Endothelial cell of umbilical vein (primary cell): ENCODE results near the gene LRP5. TPM values are rescaled to one million over a fixed set of nuclear protein-coding genes. Genes with fewer than 3 reads are reported as not detected.

Experiments
- BruUV-seq: library from RNA; stranded (reverse); fragments of 400-500 nt; replicated peaks from 2 replicates; lab custom pipeline; 2021; lab: Mats Ljungman, UMichigan
- CTCF ChIA-PET: fragments of 300-600, 350-600 bp; sonication (Branson Sonifier 250); formaldehyde crosslinking; loops from one replicate; lab custom pipeline; 2021; ENCODE audit warnings: antibody characterized with exemption, inconsistent platforms; lab: Charles Lee
- POLR2A ChIA-PET: fragments of 300-600, 350-600 bp; sonication (Branson Sonifier 250); formaldehyde crosslinking; loops from one replicate; lab custom pipeline; 2021; ENCODE audit warnings: antibody characterized with exemption, inconsistent platforms; lab: Charles Lee
- DNase-seq: peaks from one replicate; pipeline ENCODE4 v3.0.0-alpha.2; 2011; ENCODE audit warnings: low read depth, low spot score
- FAIRE-seq: peaks from 2 replicates; lab custom pipeline; 2011; peaks lifted over from hg19 to GRCh38; lab: Jason Lieb, UNC
- H2AFZ ChIP-seq: 2 replicates; pipeline ENCODE4 v1.6.0; 2012; ENCODE audit warnings: low read depth, low read length, control low read depth, inconsistent platforms
- H3K27ac ChIP-seq: 2 replicates; pipeline ENCODE4 v1.5.1; 2011; ENCODE audit warnings: low read depth, mild to moderate bottlenecking, control low read depth, low read length, moderate library complexity; ENCODE audit not compliant: insufficient read depth
- H3K27me3 ChIP-seq, 2 experiments: 2 replicates each; pipeline versions ENCODE4 v1.6.0 to v1.6.1; 2011; ENCODE audit warnings: low read length in 2 of 2, mixed read lengths in 1 of 2; ENCODE audit not compliant: control insufficient read depth in 2 of 2, insufficient read depth in 2 of 2
- H3K36me3 ChIP-seq, 2 experiments: 2 replicates in 1 of 2; 3 replicates in 1 of 2; pipeline ENCODE4 v1.5.1; 2011; ENCODE audit warnings: low read length in 2 of 2, mild to moderate bottlenecking in 1 of 2, moderate library complexity in 1 of 2; ENCODE audit not compliant: control insufficient read depth in 2 of 2, insufficient read depth in 2 of 2; ENCODE audit errors: extremely low read depth in 1 of 2
- H3K4me1 ChIP-seq: 3 replicates; pipeline ENCODE4 v1.5.1; 2011; ENCODE audit warnings: mild to moderate bottlenecking, low read length; ENCODE audit not compliant: control insufficient read depth, insufficient read depth; ENCODE audit errors: extremely low read depth
- H3K4me2 ChIP-seq: 2 replicates; pipeline ENCODE4 v1.6.1; 2011; ENCODE audit warnings: low read length, control low read depth, mixed read lengths; ENCODE audit not compliant: insufficient read depth
- H3K4me3 ChIP-seq, 3 experiments: fragments of 200-600 bp in 1 of 3; sonication (generic), shearing (Covaris generic) in 1 of 3; replicated peaks in 1 of 3; 2 replicates each; pipeline ENCODE4 v1.5.1; 2011 to 2016; ENCODE audit warnings: control low read depth in 3 of 3, low read length in 3 of 3, mild to moderate bottlenecking in 2 of 3, inconsistent platforms in 1 of 3, low read depth in 1 of 3, moderate library complexity in 1 of 3; ENCODE audit not compliant: insufficient read depth in 1 of 3
- H3K79me2 ChIP-seq: 2 replicates; pipeline ENCODE4 v1.6.0; 2012; ENCODE audit warnings: low read length, inconsistent platforms; ENCODE audit not compliant: control insufficient read depth, insufficient read depth
- H3K9ac ChIP-seq: replicated peaks from 2 replicates; pipeline ENCODE3; 2011; ENCODE audit warnings: low read length, control low read depth; ENCODE audit not compliant: insufficient read depth; ENCODE audit errors: extremely low read depth
- H3K9me1 ChIP-seq: replicated peaks from 3 replicates; pipeline ENCODE4 v1.6.0; 2011; ENCODE audit warnings: mild to moderate bottlenecking, low read length; ENCODE audit not compliant: control insufficient read depth, insufficient read depth; ENCODE audit errors: extremely low read depth
- H3K9me3 ChIP-seq: replicated peaks from 2 replicates; pipeline ENCODE4 v1.5.1; 2012; ENCODE audit warnings: low read length, inconsistent platforms; ENCODE audit not compliant: control insufficient read depth, insufficient read depth
- H4K20me1 ChIP-seq: replicated peaks from 2 replicates; pipeline ENCODE3; 2011; ENCODE audit warnings: mild to moderate bottlenecking, low read length; ENCODE audit not compliant: control insufficient read depth, insufficient read depth; ENCODE audit errors: extremely low read depth
- CTCF ChIP-seq, 2 donors: IDR thresholded peaks; 1 replicate in 1 of 2; 2 replicates in 1 of 2; pipeline ENCODE4 v1.5.1; 2011; ENCODE audit warnings: low read length in 2 of 2, mild to moderate bottlenecking in 2 of 2, moderate library complexity in 2 of 2, control low read depth in 1 of 2, inconsistent platforms in 1 of 2, low read depth in 1 of 2; ENCODE audit not compliant: insufficient read depth in 1 of 2; ENCODE audit errors: extremely low read depth in 1 of 2
- EZH2 ChIP-seq: IDR thresholded peaks from 2 replicates; pipeline ENCODE4 v1.6.1; 2012; ENCODE audit warnings: borderline replicate concordance, low read depth, mild to moderate bottlenecking, moderate library complexity, low read length, inconsistent platforms; ENCODE audit not compliant: severe bottlenecking
- FOS ChIP-seq: IDR thresholded peaks from 2 replicates; pipeline ENCODE4 v1.6.1; 2011; ENCODE audit warnings: mild to moderate bottlenecking, low read length, moderate library complexity, borderline replicate concordance; ENCODE audit not compliant: insufficient read depth
- GATA2 ChIP-seq: IDR thresholded peaks from 2 replicates; pipeline ENCODE4 v1.7.0; 2011; ENCODE audit warnings: low read depth, mild to moderate bottlenecking, moderate library complexity, mixed read lengths, low read length; ENCODE audit not compliant: insufficient read length, insufficient read depth
- JUN ChIP-seq: IDR thresholded peaks from 2 replicates; pipeline ENCODE4 v1.6.1; 2011; ENCODE audit warnings: borderline replicate concordance, low read depth; ENCODE audit not compliant: insufficient read length, insufficient read depth
- MAX ChIP-seq: IDR thresholded peaks from 2 replicates; pipeline ENCODE4 v1.6.1; 2011; ENCODE audit not compliant: insufficient read depth, insufficient read length
- MYC ChIP-seq: IDR thresholded peaks from one replicate; pipeline ENCODE4 v1.6.1; 2011; ENCODE audit warnings: mild to moderate bottlenecking, low read depth, low read length
- POLR2A ChIP-seq: IDR thresholded peaks from 2 replicates; pipeline ENCODE4 v1.6.1; 2012; ENCODE audit warnings: low read depth, mild to moderate bottlenecking, control low read depth, low read length
- POLR2AphosphoS5 ChIP-seq: IDR thresholded peaks from 2 replicates; pipeline ENCODE4 v1.6.1; 2012; ENCODE audit warnings: low read depth, mild to moderate bottlenecking, control low read depth, low read length, moderate library complexity; ENCODE audit not compliant: insufficient read depth
- dilution Hi-C: fragments of 300-500 bp; cut with MboI; formaldehyde crosslinking; loops from one replicate; pipeline ENCODE4 v1.15.0; 2019; ENCODE audit warnings: low sequenced_read_pairs; ENCODE audit not compliant: extremely low pct_ligation_motif_present
- intact Hi-C: fragments of 100-400 bp; cut with micrococcal nuclease; formaldehyde crosslinking; loops from one replicate; pipeline ENCODE4 v1.10.0; 2022
- polyA plus RNA-seq, 4 experiments: library from polyadenylated mRNA; depleted of rRNA in 3 of 4; stranded (reverse) in 3 of 4; unstranded in 1 of 4; fragments of >200 nt; gene quantifications; 2 replicates each; pipeline versions ENCODE4 v1.2.1 to v1.2.3, GENCODE V29; 2011 to 2012; ENCODE audit warnings: missing spikeins in 1 of 4
- total RNA-seq: library from RNA; stranded (reverse); gene quantifications from 2 replicates; pipeline ENCODE4 v1.2.3, GENCODE V29; 2021

The LRP5 gene
- total and polyA plus RNA-seq, 2 donors (not counting 3 experiments of a cell fraction or from before 2014, with no cell fraction given), result 35.1 to 51.8 TPM

GRCh38 chr11:68308068-68308467 is 4.3 kb upstream of the LRP5 start:
- H3K9me1 ChIP-seq, result no peaks in the 10 kb centered on the region
- H3K9me3 ChIP-seq, result no peaks in the 10 kb centered on the region
- H3K4me2 ChIP-seq, result no peak overlapping the region
- no peak overlapping the region for H3K9ac ChIP-seq
- H3K36me3 ChIP-seq, result no peaks in the 10 kb centered on the region
- BruUV-seq, result no TSS peak
- no peaks in the 10 kb centered on the region for H3K79me2 ChIP-seq
- H3K4me1 ChIP-seq, result no peaks in the 10 kb centered on the region
- CTCF ChIA-PET, result interaction anchor here (1.3 to 1.6 kb wide), 3 partner anchors 9 to 75 kb away, joined by 3 to 4 read pairs (median 4); no protein-coding TSS in a partner anchor
- no peak overlapping the region for H3K4me3 ChIP-seq
- H3K27me3 ChIP-seq, result no peaks in the 10 kb centered on the region
- H3K27ac ChIP-seq, result no peak overlapping the region
- POLR2A ChIA-PET, result no interaction called here
- FAIRE-seq (no peak), DNase-seq (no peak)
- H4K20me1 ChIP-seq, result no peaks in the 10 kb centered on the region
- TF ChIP-seq EZH2, result no peak
- dilution Hi-C loops, result no loop called here
- intact Hi-C loops, result no loop called here
- H2AFZ ChIP-seq, result no peak overlapping the region

GRCh38 chr11:68309621-68310185 is 2.7 kb upstream of the LRP5 start:
- DNase-seq (no peak), FAIRE-seq (no peak)
- no peaks in the 10 kb centered on the region for H3K36me3 ChIP-seq
- H3K9me3 ChIP-seq, result no peaks in the 10 kb centered on the region
- peaks cover 15% of the 10 kb centered on the region for H3K79me2 ChIP-seq
- POLR2A ChIA-PET, result no interaction called here
- TF ChIP-seq FOS, result no peak
- TF ChIP-seq GATA2, result no peak
- TF ChIP-seq MYC, result no peak
- TF ChIP-seq CTCF (IDR thresholded peaks at IDR 0.05; ENCODE audit: extremely low read depth in 1 of 2, insufficient read depth in 1 of 2, low read depth in 1 of 2, low read length in 2 of 2), result no peak
- TF ChIP-seq POLR2AphosphoS5, result no peak
- no peak for TF ChIP-seq EZH2
- no peak for TF ChIP-seq MAX
- TF ChIP-seq JUN, result no peak
- no peak for TF ChIP-seq POLR2A
- H3K4me3 ChIP-seq, result no peak overlapping the region
- H2AFZ ChIP-seq, result no peak overlapping the region
- no peak overlapping the region for H3K4me2 ChIP-seq
- no peaks in the 10 kb centered on the region for H3K27me3 ChIP-seq
- CTCF ChIA-PET, result no interaction called here
- intact Hi-C loops, result loop anchor here (5.0 kb wide), 1 partner anchor 138 kb away; no protein-coding TSS in a partner anchor
- no TSS peak for BruUV-seq
- dilution Hi-C loops, result no loop called here
- H4K20me1 ChIP-seq, result no peaks in the 10 kb centered on the region
- H3K27ac ChIP-seq, result no peak overlapping the region
- peaks cover 12% of the 10 kb centered on the region for H3K4me1 ChIP-seq
- no peak overlapping the region for H3K9ac ChIP-seq
- no peaks in the 10 kb centered on the region for H3K9me1 ChIP-seq
